Endothelial cell of umbilical vein (primary cell): Measurements from ENCODE around the gene PLEKHG2. TPM values are rescaled to one million over a fixed set of nuclear protein-coding genes. Genes with fewer than 3 reads are reported as not detected.

Source experiments
- BruUV-seq: library from RNA; stranded (reverse); fragments of 400-500 nt; replicated peaks from 2 replicates; lab custom pipeline; 2021; lab: Mats Ljungman, UMichigan
- CTCF ChIA-PET: fragments of 300-600, 350-600 bp; sonication (Branson Sonifier 250); formaldehyde crosslinking; loops from one replicate; lab custom pipeline; 2021; ENCODE audit warnings: antibody characterized with exemption, inconsistent platforms; lab: Charles Lee
- POLR2A ChIA-PET: fragments of 300-600, 350-600 bp; sonication (Branson Sonifier 250); formaldehyde crosslinking; loops from one replicate; lab custom pipeline; 2021; ENCODE audit warnings: antibody characterized with exemption, inconsistent platforms; lab: Charles Lee
- DNase-seq: peaks from one replicate; pipeline ENCODE4 v3.0.0-alpha.2; 2011; ENCODE audit warnings: low read depth, low spot score
- FAIRE-seq: peaks from 2 replicates; lab custom pipeline; 2011; peaks lifted over from hg19 to GRCh38; lab: Jason Lieb, UNC
- H2AFZ ChIP-seq: 2 replicates; pipeline ENCODE4 v1.6.0; 2012; ENCODE audit warnings: low read depth, low read length, control low read depth, inconsistent platforms
- H3K27ac ChIP-seq: 2 replicates; pipeline ENCODE4 v1.5.1; 2011; ENCODE audit warnings: low read depth, mild to moderate bottlenecking, control low read depth, low read length, moderate library complexity; ENCODE audit not compliant: insufficient read depth
- H3K27me3 ChIP-seq, 2 experiments: 2 replicates each; pipeline versions ENCODE4 v1.6.0 to v1.6.1; 2011; ENCODE audit warnings: low read length in 2 of 2, mixed read lengths in 1 of 2; ENCODE audit not compliant: control insufficient read depth in 2 of 2, insufficient read depth in 2 of 2
- H3K36me3 ChIP-seq, 2 experiments: 2 replicates in 1 of 2; 3 replicates in 1 of 2; pipeline ENCODE4 v1.5.1; 2011; ENCODE audit warnings: low read length in 2 of 2, mild to moderate bottlenecking in 1 of 2, moderate library complexity in 1 of 2; ENCODE audit not compliant: control insufficient read depth in 2 of 2, insufficient read depth in 2 of 2; ENCODE audit errors: extremely low read depth in 1 of 2
- H3K4me1 ChIP-seq: 3 replicates; pipeline ENCODE4 v1.5.1; 2011; ENCODE audit warnings: mild to moderate bottlenecking, low read length; ENCODE audit not compliant: control insufficient read depth, insufficient read depth; ENCODE audit errors: extremely low read depth
- H3K4me2 ChIP-seq: 2 replicates; pipeline ENCODE4 v1.6.1; 2011; ENCODE audit warnings: low read length, control low read depth, mixed read lengths; ENCODE audit not compliant: insufficient read depth
- H3K4me3 ChIP-seq, 3 experiments: fragments of 200-600 bp in 1 of 3; sonication (generic), shearing (Covaris generic) in 1 of 3; replicated peaks in 1 of 3; 2 replicates each; pipeline ENCODE4 v1.5.1; 2011 to 2016; ENCODE audit warnings: control low read depth in 3 of 3, low read length in 3 of 3, mild to moderate bottlenecking in 2 of 3, inconsistent platforms in 1 of 3, low read depth in 1 of 3, moderate library complexity in 1 of 3; ENCODE audit not compliant: insufficient read depth in 1 of 3
- H3K79me2 ChIP-seq: 2 replicates; pipeline ENCODE4 v1.6.0; 2012; ENCODE audit warnings: low read length, inconsistent platforms; ENCODE audit not compliant: control insufficient read depth, insufficient read depth
- H3K9ac ChIP-seq: replicated peaks from 2 replicates; pipeline ENCODE3; 2011; ENCODE audit warnings: low read length, control low read depth; ENCODE audit not compliant: insufficient read depth; ENCODE audit errors: extremely low read depth
- H3K9me1 ChIP-seq: replicated peaks from 3 replicates; pipeline ENCODE4 v1.6.0; 2011; ENCODE audit warnings: mild to moderate bottlenecking, low read length; ENCODE audit not compliant: control insufficient read depth, insufficient read depth; ENCODE audit errors: extremely low read depth
- H3K9me3 ChIP-seq: replicated peaks from 2 replicates; pipeline ENCODE4 v1.5.1; 2012; ENCODE audit warnings: low read length, inconsistent platforms; ENCODE audit not compliant: control insufficient read depth, insufficient read depth
- H4K20me1 ChIP-seq: replicated peaks from 2 replicates; pipeline ENCODE3; 2011; ENCODE audit warnings: mild to moderate bottlenecking, low read length; ENCODE audit not compliant: control insufficient read depth, insufficient read depth; ENCODE audit errors: extremely low read depth
- EZH2 ChIP-seq: IDR thresholded peaks from 2 replicates; pipeline ENCODE4 v1.6.1; 2012; ENCODE audit warnings: borderline replicate concordance, low read depth, mild to moderate bottlenecking, moderate library complexity, low read length, inconsistent platforms; ENCODE audit not compliant: severe bottlenecking
- FOS ChIP-seq: IDR thresholded peaks from 2 replicates; pipeline ENCODE4 v1.6.1; 2011; ENCODE audit warnings: mild to moderate bottlenecking, low read length, moderate library complexity, borderline replicate concordance; ENCODE audit not compliant: insufficient read depth
- GATA2 ChIP-seq: IDR thresholded peaks from 2 replicates; pipeline ENCODE4 v1.7.0; 2011; ENCODE audit warnings: low read depth, mild to moderate bottlenecking, moderate library complexity, mixed read lengths, low read length; ENCODE audit not compliant: insufficient read length, insufficient read depth
- JUN ChIP-seq: IDR thresholded peaks from 2 replicates; pipeline ENCODE4 v1.6.1; 2011; ENCODE audit warnings: borderline replicate concordance, low read depth; ENCODE audit not compliant: insufficient read length, insufficient read depth
- MYC ChIP-seq: IDR thresholded peaks from one replicate; pipeline ENCODE4 v1.6.1; 2011; ENCODE audit warnings: mild to moderate bottlenecking, low read depth, low read length
- POLR2A ChIP-seq: IDR thresholded peaks from 2 replicates; pipeline ENCODE4 v1.6.1; 2012; ENCODE audit warnings: low read depth, mild to moderate bottlenecking, control low read depth, low read length
- POLR2AphosphoS5 ChIP-seq: IDR thresholded peaks from 2 replicates; pipeline ENCODE4 v1.6.1; 2012; ENCODE audit warnings: low read depth, mild to moderate bottlenecking, control low read depth, low read length, moderate library complexity; ENCODE audit not compliant: insufficient read depth
- dilution Hi-C: fragments of 300-500 bp; cut with MboI; formaldehyde crosslinking; loops from one replicate; pipeline ENCODE4 v1.15.0; 2019; ENCODE audit warnings: low sequenced_read_pairs; ENCODE audit not compliant: extremely low pct_ligation_motif_present
- intact Hi-C: fragments of 100-400 bp; cut with micrococcal nuclease; formaldehyde crosslinking; loops from one replicate; pipeline ENCODE4 v1.10.0; 2022
- polyA plus RNA-seq, 4 experiments: library from polyadenylated mRNA; depleted of rRNA in 3 of 4; stranded (reverse) in 3 of 4; unstranded in 1 of 4; fragments of >200 nt; gene quantifications; 2 replicates each; pipeline versions ENCODE4 v1.2.1 to v1.2.3, GENCODE V29; 2011 to 2012; ENCODE audit warnings: missing spikeins in 1 of 4
- total RNA-seq: library from RNA; stranded (reverse); gene quantifications from 2 replicates; pipeline ENCODE4 v1.2.3, GENCODE V29; 2021
- TF ChIP-seq, protein P1 (sequence below): IDR thresholded peaks from 2 replicates; pipeline ENCODE4 v1.6.1; 2011; ENCODE audit not compliant: insufficient read depth, insufficient read length
- TF ChIP-seq, protein P2 (sequence below), 2 donors: IDR thresholded peaks; 1 replicate in 1 of 2; 2 replicates in 1 of 2; pipeline ENCODE4 v1.5.1; 2011; ENCODE audit warnings: low read length in 2 of 2, mild to moderate bottlenecking in 2 of 2, moderate library complexity in 2 of 2, control low read depth in 1 of 2, inconsistent platforms in 1 of 2, low read depth in 1 of 2; ENCODE audit not compliant: insufficient read depth in 1 of 2; ENCODE audit errors: extremely low read depth in 1 of 2

PLEKHG2 gene
- total and polyA plus RNA-seq, 2 donors (not counting 3 experiments of a cell fraction or from before 2014, with no cell fraction given), result 44.7 to 74.1 TPM

DNA sequence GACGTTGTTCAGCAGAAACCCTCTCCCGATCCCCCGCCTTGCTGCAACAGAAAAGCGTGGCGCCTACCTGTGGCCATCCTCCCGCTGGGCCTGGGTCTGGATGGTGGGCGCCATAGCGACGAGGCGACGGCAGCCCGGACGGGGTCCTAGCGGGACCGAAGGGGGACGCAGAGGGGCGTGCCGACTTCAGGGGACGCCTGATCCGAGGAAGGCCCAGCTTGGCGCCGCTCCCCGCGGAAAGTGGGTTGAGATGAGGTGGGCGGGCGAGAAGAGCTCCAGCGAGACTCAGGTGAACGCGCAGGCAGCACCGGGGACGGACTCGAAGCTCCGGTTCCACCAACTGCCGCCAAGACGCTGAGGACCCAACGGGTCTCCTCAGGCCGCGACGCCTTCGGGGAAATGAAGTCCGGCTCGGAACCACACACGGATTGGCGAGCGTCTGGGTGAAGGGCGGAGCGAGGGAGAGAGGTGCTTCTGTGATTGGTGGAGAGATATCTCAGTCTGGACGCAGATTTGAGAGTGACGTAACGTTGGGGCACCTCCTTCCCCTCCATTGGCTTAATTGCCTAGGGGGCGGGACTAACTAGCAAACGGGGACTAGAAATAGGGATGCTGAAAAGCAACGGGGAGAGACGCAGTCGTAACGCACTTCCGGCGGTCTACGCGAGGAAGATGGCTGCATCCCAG is 21.6 kb upstream of the PLEKHG2 start, which contains the start of the genes MED29 and PAF1:
Gene MED29, plus strand, starts transcription at position 628 of the 687 bp plus-strand sequence. Its CDS starts 45 bp downstream, at position 673.
Gene PAF1, minus strand, starts transcription at position 356 of the 687 bp plus-strand sequence. Its CDS starts 242 bp downstream, at position 114.
- FAIRE-seq (peak; percentile 99), DNase-seq (peak; percentile 100)
- H3K9me3 ChIP-seq, result no peaks in the 10 kb centered on the region
- dilution Hi-C loops, result no loop called here
- H3K9me1 ChIP-seq, result no peaks in the 10 kb centered on the region
- H3K27me3 ChIP-seq, result no peaks in the 10 kb centered on the region
- no TSS peak for BruUV-seq
- peak within 1 kb of the TSS; percentile 89 for H3K9ac ChIP-seq
- TF ChIP-seq, protein P1, sequence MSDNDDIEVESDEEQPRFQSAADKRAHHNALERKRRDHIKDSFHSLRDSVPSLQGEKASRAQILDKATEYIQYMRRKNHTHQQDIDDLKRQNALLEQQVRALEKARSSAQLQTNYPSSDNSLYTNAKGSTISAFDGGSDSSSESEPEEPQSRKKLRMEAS, result no peak
- TF ChIP-seq JUN (peak; percentile 53), POLR2A (peak; percentile 98), FOS (no peak), POLR2AphosphoS5 (peak; percentile 92), GATA2 (no peak), EZH2 (no peak), MYC (no peak)
- TF ChIP-seq, protein P2, sequence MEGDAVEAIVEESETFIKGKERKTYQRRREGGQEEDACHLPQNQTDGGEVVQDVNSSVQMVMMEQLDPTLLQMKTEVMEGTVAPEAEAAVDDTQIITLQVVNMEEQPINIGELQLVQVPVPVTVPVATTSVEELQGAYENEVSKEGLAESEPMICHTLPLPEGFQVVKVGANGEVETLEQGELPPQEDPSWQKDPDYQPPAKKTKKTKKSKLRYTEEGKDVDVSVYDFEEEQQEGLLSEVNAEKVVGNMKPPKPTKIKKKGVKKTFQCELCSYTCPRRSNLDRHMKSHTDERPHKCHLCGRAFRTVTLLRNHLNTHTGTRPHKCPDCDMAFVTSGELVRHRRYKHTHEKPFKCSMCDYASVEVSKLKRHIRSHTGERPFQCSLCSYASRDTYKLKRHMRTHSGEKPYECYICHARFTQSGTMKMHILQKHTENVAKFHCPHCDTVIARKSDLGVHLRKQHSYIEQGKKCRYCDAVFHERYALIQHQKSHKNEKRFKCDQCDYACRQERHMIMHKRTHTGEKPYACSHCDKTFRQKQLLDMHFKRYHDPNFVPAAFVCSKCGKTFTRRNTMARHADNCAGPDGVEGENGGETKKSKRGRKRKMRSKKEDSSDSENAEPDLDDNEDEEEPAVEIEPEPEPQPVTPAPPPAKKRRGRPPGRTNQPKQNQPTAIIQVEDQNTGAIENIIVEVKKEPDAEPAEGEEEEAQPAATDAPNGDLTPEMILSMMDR (IDR thresholded peaks at IDR 0.05; ENCODE audit: extremely low read depth in 1 of 2, insufficient read depth in 1 of 2, low read depth in 1 of 2, low read length in 2 of 2), result peak in 1 of 2 donors; percentile 7
- H3K79me2 ChIP-seq, result peaks cover 11% of the 10 kb centered on the region
- intact Hi-C loops, result loop anchor here (1.0 to 5.0 kb wide), 3 partner anchors 39 to 264 kb away; partner anchors contain the start of gene PAK4
- peak within 1 kb of the TSS; percentile 75 for H2AFZ ChIP-seq
- POLR2A ChIA-PET, result interaction anchor here (0.6 to 1.4 kb wide), 9 partner anchors 9 to 49 kb away, joined by 3 to 11 read pairs (median 3); partner anchors contain the start of genes PLEKHG2, RPS16 and SAMD4B
- peak within 1 kb of the TSS; percentile 60 to 84 (median 83) for H3K4me3 ChIP-seq
- H3K27ac ChIP-seq, result peak within 1 kb of the TSS; percentile 83
- CTCF ChIA-PET, result interaction anchor here (0.7 to 2.0 kb wide), 9 partner anchors 13 to 269 kb away, joined by 3 to 11 read pairs (median 6); partner anchors contain the start of genes PLEKHG2 and RPS16
- peaks cover 7 to 31% of the 10 kb centered on the region in 2 experiments for H3K36me3 ChIP-seq
- H3K4me1 ChIP-seq, result peaks cover 9% of the 10 kb centered on the region
- no peaks in the 10 kb centered on the region for H4K20me1 ChIP-seq
- peak within 1 kb of the TSS; percentile 86 for H3K4me2 ChIP-seq
